ENCODE results near the gene GNLY.

DNA sequence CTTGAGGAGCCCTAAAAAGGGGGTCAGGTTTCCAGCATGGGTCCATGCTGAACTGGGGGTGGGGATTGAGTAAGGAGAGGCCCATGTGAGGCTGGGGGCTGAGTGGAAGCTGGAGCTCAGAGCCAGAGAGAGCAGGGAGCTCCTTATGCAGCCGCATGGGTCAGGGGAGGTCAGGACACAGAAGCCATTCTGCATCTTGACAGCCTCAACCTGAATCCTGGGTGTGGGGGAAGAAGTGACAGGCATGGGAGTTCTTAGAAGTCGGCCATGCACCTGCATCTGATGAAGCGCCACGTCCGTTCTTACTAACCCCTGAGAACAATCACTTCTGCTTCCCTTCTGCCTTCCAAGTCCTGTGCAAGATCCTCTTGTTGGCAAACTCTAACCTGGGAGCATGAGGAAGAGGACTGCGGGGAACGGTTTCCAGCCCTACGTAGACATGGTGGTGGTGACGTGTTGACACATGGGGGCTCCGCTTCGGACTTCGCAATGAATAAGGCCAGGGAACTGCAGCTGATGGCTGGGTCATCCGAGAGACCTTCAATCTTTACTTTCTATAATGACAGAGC lies 22.3 kb downstream of the GNLY start:
- TF ChIP-seq CTCF (IDR thresholded peaks at IDR 0.05) (no peak), POLR2A (IDR thresholded peaks at IDR 0.05) (no peak)

Measured in vagina (tissue), 2 donors.